Measurements from ENCODE around the gene TRAM2. TPM values are rescaled to one million over a fixed set of nuclear protein-coding genes. Genes with fewer than 3 reads are reported as not detected.

TRAM2 gene
- total RNA-seq, 1 experiment from 2014 or later, result 21.2 TPM

DNA sequence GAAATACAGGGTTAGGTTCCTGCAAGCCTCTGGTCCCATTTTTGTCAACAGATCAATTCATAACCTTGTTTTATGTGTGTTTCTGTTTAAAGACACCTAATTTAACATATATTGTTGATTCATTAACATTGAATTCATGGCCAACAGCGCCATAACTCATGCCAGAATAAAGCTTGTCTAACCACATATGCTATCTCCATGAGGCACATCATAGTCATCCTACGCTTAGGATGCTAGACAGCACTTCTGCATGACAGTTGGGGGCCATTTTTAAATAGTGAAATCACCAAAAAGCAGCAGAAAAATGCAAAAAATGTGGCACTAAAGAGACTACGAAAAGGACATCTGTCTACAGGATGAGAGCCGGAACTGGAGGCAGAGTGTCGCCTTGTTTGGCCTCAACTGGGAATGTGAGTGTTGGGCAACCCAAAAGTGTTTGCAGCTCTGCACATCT, 37.9 kb downstream of the TRAM2 start:
- no peak for DNase-seq
- Histone ChIP-seq H2BK120ac (ENCODE audit: low read depth, low read length, poor library complexity, severe bottlenecking) (no peak overlapping the region), H3K27me3 (ENCODE audit: insufficient read depth, low read length) (no peaks in the 10 kb centered on the region), H3K9me3 (ENCODE audit: control insufficient read depth, low read depth, low read length) (no peaks in the 10 kb centered on the region), H3K79me2 (ENCODE audit: insufficient read depth, low read length) (peaks cover 4% of the 10 kb centered on the region; the same call in 1 of the 2 replicates), H3K14ac (ENCODE audit: insufficient read depth, low read length) (no peak overlapping the region), H4K20me1 (ENCODE audit: control insufficient read depth, insufficient read depth, insufficient read length) (no peaks in the 10 kb centered on the region), H4K8ac (replicated peaks; ENCODE audit: insufficient read length, low read depth, low read length) (no peak overlapping the region), H2BK15ac (ENCODE audit: low read depth, low read length) (no peak overlapping the region), H2BK5ac (ENCODE audit: insufficient read length, low read length) (no peak overlapping the region), H3K18ac (ENCODE audit: insufficient read length, low read depth, low read length) (no peak overlapping the region), H3K23me2 (ENCODE audit: insufficient read length, low read depth, low read length, poor library complexity, severe bottlenecking) (no peaks in the 10 kb centered on the region), H3K56ac (ENCODE audit: insufficient read length, low read depth, low read length) (no peak overlapping the region), H3K4ac (ENCODE audit: low read depth, low read length) (no peak overlapping the region), H4K91ac (ENCODE audit: insufficient read length, low read depth, low read length) (no peak overlapping the region), H2BK20ac (ENCODE audit: low read depth, low read length, poor library complexity, severe bottlenecking) (no peak overlapping the region), H2BK12ac (ENCODE audit: insufficient read length, low read depth, low read length) (no peak overlapping the region), H2AK5ac (ENCODE audit: insufficient read length, low read length) (no peak overlapping the region), H3K4me2 (ENCODE audit: insufficient read depth, insufficient read length, low read length) (no peak overlapping the region), H3K9ac (ENCODE audit: extremely low read depth, insufficient read length, low read length) (no peak overlapping the region), H3K4me1 (ENCODE audit: insufficient read depth, low read length) (peaks cover 23% of the 10 kb centered on the region), H3K79me1 (ENCODE audit: insufficient read depth, low read depth, low read length, poor library complexity, severe bottlenecking) (no peaks in the 10 kb centered on the region), H2AFZ (ENCODE audit: low read length) (no peak overlapping the region), H3T11ph (ENCODE audit: low read length) (no peak overlapping the region), H3K23ac (ENCODE audit: insufficient read length, low read depth, low read length) (no peak overlapping the region), H3K27ac (ENCODE audit: insufficient read length, low read depth, low read length) (no peak overlapping the region), H4K5ac (ENCODE audit: insufficient read length, low read depth, low read length) (no peak overlapping the region)
- peaks cover 4 to 12% (median 5%) of the 10 kb centered on the region in 3 experiments; a peak in 4 of 7 replicates for H3K36me3 Mint-ChIP-seq (ENCODE audit: insufficient read depth in 1 of 3, low read depth in 3 of 3)
- H3K4me1 Mint-ChIP-seq, result peaks cover 33 to 39% of the 10 kb centered on the region in 2 experiments
- WGBS (ENCODE audit: extremely low coverage, insufficient read length, low lambda C conversion rate), result no CpG with 5 or more reads among the region's 5 CpGs
- H3K9me3 Mint-ChIP-seq, result no peaks in the 10 kb centered on the region
- no peak overlapping the region for H3K4me3 Mint-ChIP-seq
- no peaks in the 10 kb centered on the region for H3K27me3 Mint-ChIP-seq (ENCODE audit: low read depth)
- peak overlapping the region in 1 of 3 experiments; percentile 44; a peak in 1 of 7 replicates for H3K27ac Mint-ChIP-seq
- TF ChIP-seq, protein P1, sequence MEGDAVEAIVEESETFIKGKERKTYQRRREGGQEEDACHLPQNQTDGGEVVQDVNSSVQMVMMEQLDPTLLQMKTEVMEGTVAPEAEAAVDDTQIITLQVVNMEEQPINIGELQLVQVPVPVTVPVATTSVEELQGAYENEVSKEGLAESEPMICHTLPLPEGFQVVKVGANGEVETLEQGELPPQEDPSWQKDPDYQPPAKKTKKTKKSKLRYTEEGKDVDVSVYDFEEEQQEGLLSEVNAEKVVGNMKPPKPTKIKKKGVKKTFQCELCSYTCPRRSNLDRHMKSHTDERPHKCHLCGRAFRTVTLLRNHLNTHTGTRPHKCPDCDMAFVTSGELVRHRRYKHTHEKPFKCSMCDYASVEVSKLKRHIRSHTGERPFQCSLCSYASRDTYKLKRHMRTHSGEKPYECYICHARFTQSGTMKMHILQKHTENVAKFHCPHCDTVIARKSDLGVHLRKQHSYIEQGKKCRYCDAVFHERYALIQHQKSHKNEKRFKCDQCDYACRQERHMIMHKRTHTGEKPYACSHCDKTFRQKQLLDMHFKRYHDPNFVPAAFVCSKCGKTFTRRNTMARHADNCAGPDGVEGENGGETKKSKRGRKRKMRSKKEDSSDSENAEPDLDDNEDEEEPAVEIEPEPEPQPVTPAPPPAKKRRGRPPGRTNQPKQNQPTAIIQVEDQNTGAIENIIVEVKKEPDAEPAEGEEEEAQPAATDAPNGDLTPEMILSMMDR (conservative IDR thresholded peaks at IDR 0.05), result no peak

All from H9 (cell line).